Measurements from ENCODE around the gene SPC24.

- TF ChIP-seq CTCF (IDR thresholded peaks at IDR 0.05), result no peak
- no peak for TF ChIP-seq POLR2A (IDR thresholded peaks at IDR 0.05)
Observed at GRCh38 chr19:11151181-11151580, 4.4 kb downstream of the SPC24 start.
